Heart left ventricle (tissue), 16 donors: ENCODE data around the gene SFMBT2. TPM values are rescaled to one million over a fixed set of nuclear protein-coding genes. Genes with fewer than 3 reads are reported as not detected.
A peak's percentile ranks its signal among the peaks of the same experiment; 100 is the strongest.

Source experiments
- ATAC-seq, 4 donors: fragments of 200-7000 bp; cut with Tn5 transposase; one replicate each; pipeline ENCODE4 v1.9.1; 2020 to 2022; ENCODE audit warnings: moderate library complexity in 4 of 4, mild to moderate bottlenecking in 3 of 4, moderate number of reproducible peaks in 1 of 4
- DNase-seq, 5 donors: peaks; one replicate each; pipeline ENCODE4 v3.0.0-alpha.2; 2020
- H3K27ac ChIP-seq, 12 donors: fragments of 200-600 bp; sonication (generic) in 4 of 12; one replicate each; pipeline versions ENCODE4 v1.5.0 to v1.8.0; 2016 to 2022; ENCODE audit warnings: mild to moderate bottlenecking in 2 of 12
- H3K27me3 ChIP-seq, 9 donors: fragments of 200-600 bp; sonication (generic) in 2 of 9; one replicate each; pipeline versions ENCODE4 v1.5.1 to v1.8.0; 2016 to 2022; ENCODE audit warnings: mild to moderate bottlenecking in 3 of 9
- H3K36me3 ChIP-seq, 9 donors: fragments of 200-600 bp; sonication (generic) in 2 of 9; one replicate each; pipeline versions ENCODE4 v1.5.0 to v1.8.0; 2018 to 2022; ENCODE audit warnings: mild to moderate bottlenecking in 2 of 9
- H3K4me1 ChIP-seq, 12 donors: fragments of 200-600 bp; sonication (generic) in 4 of 12; one replicate each; pipeline versions ENCODE4 v1.5.0 to v1.8.0; 2016 to 2022; ENCODE audit warnings: mild to moderate bottlenecking in 3 of 12
- H3K4me3 ChIP-seq, 12 donors: fragments of 200-600 bp; sonication (generic) in 4 of 12; one replicate each; pipeline versions ENCODE4 v1.5.0 to v1.8.0; 2017 to 2022; ENCODE audit warnings: mild to moderate bottlenecking in 9 of 12, moderate library complexity in 4 of 12
- H3K9me3 ChIP-seq, 12 donors: fragments of 200-600 bp; sonication (generic) in 4 of 12; one replicate each; pipeline versions ENCODE4 v1.5.0 to v1.8.0; 2016 to 2022; ENCODE audit warnings: mild to moderate bottlenecking in 1 of 12
- POLR2A ChIP-seq, 2 donors: fragments of 450-650 bp; IDR thresholded peaks; one replicate each; pipeline ENCODE4 v1.6.1; 2017; ENCODE audit warnings: antibody characterized with exemption in 2 of 2, mild to moderate bottlenecking in 2 of 2, moderate library complexity in 2 of 2
- WGBS, 4 donors: extraction: QIAGEN DNeasy Blood & Tissue Kit in 2 of 4; methylation state at CpG; one replicate each; pipeline versions ENCODE4 v1.1.5 to v1.1.7; 2013 to 2018; 5-methylcytosine and 5-hydroxymethylcytosine counted together
- intact Hi-C, 10 donors: fragments of 100-400 bp; cut with DNase I; formaldehyde crosslinking; loops; one replicate each; pipeline versions ENCODE4 v1.11.1 to v1.14.2; 2022
- polyA plus RNA-seq, 2 donors: library from polyadenylated mRNA; stranded (reverse); fragments of 200-250 nt; gene quantifications; one replicate each; pipeline ENCODE4 v1.2.3, GENCODE V29; 2013
- total RNA-seq, 9 donors: library from RNA; depleted of rRNA in 2 of 9; stranded (reverse); fragments of >200 nt in 2 of 9; fragmentation: NEBNext Ultra II Directional in 3 of 9; extraction: Animal tissue kit (Norgen Biotek cat#: 25700) in 3 of 9; gene quantifications; one replicate each; pipeline versions ENCODE4 v1.1.0 to v1.2.4, GENCODE V29; 2016 to 2023
- TF ChIP-seq, protein P1 (sequence below), 12 donors: fragments of 200-600 bp; sonication (generic) in 4 of 12; IDR thresholded peaks; one replicate each; pipeline versions ENCODE4 v1.5.0 to v1.8.0; 2018 to 2022; ENCODE audit warnings: antibody characterized with exemption in 12 of 12, mild to moderate bottlenecking in 5 of 12
- donor health status: ischemic (EF 13 %, LVEDD 7.1; RV severe dilation, severe dysfunction).
- donor health status: healthy with polysubstance abuse.
- donor health status: DM: no; HTN: yes; CAD: no.
- donor health status: DM: no; HTN: no; CAD: no.
- donor health status: ischemic (EF 25% LVEDD 6.9; RV normal size, moderate dysfunction).
- donor health status: ischemic (EF 25% LVEDD 5.7; RV mildly dilated, moderate dysfunction).
- donor health status: healthy.
- donor health status: DM: yes; HTN: yes; CAD: no.
- donor health status: ischemic (EF 35%, LVEDD 5.7; RV mildly dilated, moderate dysfunction).
- donor health status: nonischemic (EF 11% LVEDD 7.7; RV severe dilation, severe dysfunction).
- donor health status: DM: yes; HTN: yes; CAD: no.
- donor health status: PGD.
- donor health status: ischemic (EF 29% LVEDD 5.4; RV normal size, mild dysfunction).
- donor health status: nonischemic (EF 23%, LVEDD 6.1; RV moderate dilation, normal function).

SFMBT2 gene
- total and polyA plus RNA-seq, 11 donors: 2.6 to 25.8 (median 9.6) TPM

DNA sequence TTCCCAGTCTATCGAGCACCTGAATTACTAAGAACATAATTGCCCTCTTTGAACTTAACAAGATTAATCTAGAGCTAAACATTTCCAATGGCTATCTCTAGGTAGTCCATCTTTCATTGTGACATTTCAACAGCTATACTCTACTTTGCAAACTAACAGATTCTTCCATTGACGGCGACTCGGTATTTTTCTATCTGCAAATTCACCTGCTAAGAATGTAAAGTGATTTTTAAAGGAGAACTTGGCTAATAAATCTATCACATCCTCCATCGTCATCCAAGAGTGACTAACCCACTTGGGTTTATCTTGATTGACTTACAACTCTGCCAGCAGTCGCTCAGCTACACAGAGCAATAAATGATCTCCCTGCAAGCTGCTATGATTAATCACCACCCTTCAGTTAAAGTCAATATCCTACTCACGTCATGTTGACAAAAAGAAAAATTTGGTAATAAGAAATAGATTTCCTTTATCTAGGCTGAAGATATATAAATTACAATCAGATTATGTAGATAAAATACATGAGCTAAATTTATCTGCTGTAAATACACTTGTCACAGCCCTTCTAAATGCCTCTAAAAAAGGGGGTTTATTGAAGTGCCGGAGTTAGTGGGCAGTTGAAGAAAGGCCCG, 99.5 kb downstream of the SFMBT2 start:
- Histone ChIP-seq H3K27ac (no peak overlapping the region), H3K4me1 (peaks cover 0 to 17% (median 4%) of the 10 kb centered on the region in 12 donors), H3K27me3 (no peaks in the 10 kb centered on the region), H3K36me3 (peaks cover 0 to 9% (median 0%) of the 10 kb centered on the region in 9 donors), H3K4me3 (no peak overlapping the region), H3K9me3 (peaks cover 0 to 19% (median 0%) of the 10 kb centered on the region in 12 donors)
- WGBS, 4 donors: 70 to 75% (median 72%) methylated on average over 9 of the region's 9 CpGs
- DNase-seq (no peak), ATAC-seq (no peak)
- intact Hi-C loops: no loop called here
- TF ChIP-seq, protein P1, sequence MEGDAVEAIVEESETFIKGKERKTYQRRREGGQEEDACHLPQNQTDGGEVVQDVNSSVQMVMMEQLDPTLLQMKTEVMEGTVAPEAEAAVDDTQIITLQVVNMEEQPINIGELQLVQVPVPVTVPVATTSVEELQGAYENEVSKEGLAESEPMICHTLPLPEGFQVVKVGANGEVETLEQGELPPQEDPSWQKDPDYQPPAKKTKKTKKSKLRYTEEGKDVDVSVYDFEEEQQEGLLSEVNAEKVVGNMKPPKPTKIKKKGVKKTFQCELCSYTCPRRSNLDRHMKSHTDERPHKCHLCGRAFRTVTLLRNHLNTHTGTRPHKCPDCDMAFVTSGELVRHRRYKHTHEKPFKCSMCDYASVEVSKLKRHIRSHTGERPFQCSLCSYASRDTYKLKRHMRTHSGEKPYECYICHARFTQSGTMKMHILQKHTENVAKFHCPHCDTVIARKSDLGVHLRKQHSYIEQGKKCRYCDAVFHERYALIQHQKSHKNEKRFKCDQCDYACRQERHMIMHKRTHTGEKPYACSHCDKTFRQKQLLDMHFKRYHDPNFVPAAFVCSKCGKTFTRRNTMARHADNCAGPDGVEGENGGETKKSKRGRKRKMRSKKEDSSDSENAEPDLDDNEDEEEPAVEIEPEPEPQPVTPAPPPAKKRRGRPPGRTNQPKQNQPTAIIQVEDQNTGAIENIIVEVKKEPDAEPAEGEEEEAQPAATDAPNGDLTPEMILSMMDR (IDR thresholded peaks at IDR 0.05): no peak
- TF ChIP-seq POLR2A (IDR thresholded peaks at IDR 0.05): no peak

DNA sequence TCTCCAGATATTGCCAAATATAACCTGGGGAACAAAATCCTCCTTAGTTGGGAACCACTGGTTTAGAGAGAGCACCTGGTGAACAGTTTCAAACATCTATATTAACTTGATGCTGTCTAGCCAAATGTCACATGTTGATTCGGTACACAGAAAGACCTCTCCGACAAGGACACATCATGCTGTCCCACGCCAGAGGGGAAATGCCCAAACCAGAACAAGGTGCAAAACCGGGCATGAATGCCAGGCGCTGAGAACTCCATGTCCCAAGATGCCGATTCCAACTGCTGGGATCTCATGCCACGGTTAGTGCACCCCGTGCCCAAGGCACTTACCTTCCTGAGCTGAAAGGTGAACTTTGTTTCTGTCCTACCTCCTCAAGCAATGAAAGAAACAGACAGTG, 100.8 kb downstream of the SFMBT2 start:
- Histone ChIP-seq H3K9me3 (peaks cover 0 to 19% (median 0%) of the 10 kb centered on the region in 12 donors), H3K4me1 (peaks cover 0 to 17% (median 3%) of the 10 kb centered on the region in 12 donors), H3K27me3 (no peaks in the 10 kb centered on the region), H3K4me3 (no peak overlapping the region), H3K36me3 (peaks cover 0 to 9% (median 0%) of the 10 kb centered on the region in 9 donors), H3K27ac (peak overlapping the region in 2 of 12 donors; percentile 45 to 47)
- DNase-seq: peak in 2 of 5 donors; percentile 51 to 61
- WGBS, 4 donors: 65 to 86% (median 74%) methylated on average over 8 of the region's 8 CpGs
- ATAC-seq: peak; percentile 83 to 90 (median 86)
- intact Hi-C loops: no loop called here
- no peak for TF ChIP-seq POLR2A (IDR thresholded peaks at IDR 0.05)
- TF ChIP-seq, protein P1 (IDR thresholded peaks at IDR 0.05): no peak

DNA sequence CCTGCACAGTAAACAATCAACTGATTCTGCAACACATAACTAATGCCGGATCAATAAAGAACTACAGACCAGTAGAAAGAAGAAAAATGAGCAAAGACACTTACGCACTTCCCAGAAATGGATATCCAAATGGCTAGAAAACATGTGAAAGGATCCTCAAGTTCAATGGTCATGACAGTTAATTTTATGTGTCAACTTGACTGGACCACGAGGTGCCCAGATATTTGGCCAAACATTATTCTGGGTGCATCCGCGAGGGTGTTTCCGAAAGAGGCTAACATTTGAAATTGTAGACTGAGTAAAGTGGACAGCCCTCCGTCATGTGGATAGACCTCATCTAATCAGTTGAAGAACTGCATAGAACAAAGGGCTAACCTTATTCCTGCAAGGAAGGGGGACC, 102.0 kb downstream of the SFMBT2 start:
- no peak overlapping the region for H3K4me3 ChIP-seq
- DNase-seq: no peak
- peaks cover 0 to 19% (median 0%) of the 10 kb centered on the region in 12 donors for H3K9me3 ChIP-seq
- 97 to 98% (median 98%) methylated on average over 7 of the region's 7 CpGs for WGBS, 4 donors
- intact Hi-C loops: no loop called here
- H3K27ac ChIP-seq: no peak overlapping the region
- H3K4me1 ChIP-seq: peaks cover 0 to 17% (median 2%) of the 10 kb centered on the region in 12 donors
- ATAC-seq: no peak
- TF ChIP-seq, protein P1 (IDR thresholded peaks at IDR 0.05): no peak
- TF ChIP-seq POLR2A (IDR thresholded peaks at IDR 0.05): no peak
- H3K36me3 ChIP-seq: peaks cover 0 to 9% (median 0%) of the 10 kb centered on the region in 9 donors
- no peaks in the 10 kb centered on the region for H3K27me3 ChIP-seq

DNA sequence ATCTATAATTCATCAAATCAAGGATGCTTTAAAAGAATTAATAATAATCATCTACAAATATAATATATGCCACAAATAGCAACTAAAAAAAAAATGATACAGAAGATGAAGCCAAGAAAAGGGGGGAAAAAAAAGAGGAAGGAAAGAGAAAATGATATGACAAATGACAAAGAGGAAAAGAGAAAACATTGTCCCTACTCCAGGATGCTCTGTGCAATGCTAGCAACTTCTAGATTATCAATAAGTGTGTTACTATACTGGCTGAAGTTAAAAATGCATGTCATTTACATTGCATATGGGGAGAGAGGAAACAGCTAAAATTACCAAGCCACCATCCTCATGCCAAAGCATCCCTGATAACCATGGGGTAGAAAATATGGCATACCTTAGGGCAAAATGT, 104.2 kb downstream of the SFMBT2 start:
- no peak for DNase-seq
- TF ChIP-seq POLR2A (IDR thresholded peaks at IDR 0.05): no peak
- intact Hi-C loops: no loop called here
- ATAC-seq: no peak
- Histone ChIP-seq H3K9me3 (peaks cover 0 to 19% (median 0%) of the 10 kb centered on the region in 12 donors), H3K4me1 (peaks cover 0 to 22% (median 6%) of the 10 kb centered on the region in 12 donors), H3K36me3 (peaks cover 0 to 9% (median 0%) of the 10 kb centered on the region in 9 donors), H3K4me3 (no peak overlapping the region), H3K27me3 (no peaks in the 10 kb centered on the region), H3K27ac (no peak overlapping the region)
